Cerebellar cortex (tissue), 1 donor: ENCODE results near the gene TOR3A.

Experiments
- DNase-seq: peaks from one replicate; pipeline ENCODE4 v3.0.0-alpha.2; 2015; ENCODE audit warnings: low spot score

TOR3A gene

DNA sequence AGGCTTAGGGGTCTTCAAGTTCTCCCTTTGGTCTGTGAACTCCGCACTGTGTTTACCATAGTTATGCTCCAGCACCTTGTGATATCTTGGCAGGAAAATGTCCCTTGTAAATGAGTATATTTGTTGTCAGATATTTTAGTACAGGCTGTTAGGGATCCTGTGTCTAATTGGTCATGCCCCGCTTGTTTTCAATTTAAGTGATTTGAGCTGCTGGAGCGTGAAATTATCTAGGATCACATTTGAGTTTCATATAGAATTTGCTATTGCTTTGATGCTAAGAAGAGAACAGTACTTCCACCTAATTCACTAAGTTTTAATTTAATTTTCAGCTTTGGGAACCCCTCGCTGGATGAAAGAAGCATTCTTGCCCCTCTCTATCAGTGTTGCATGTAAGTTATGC, 15.4 kb upstream of the TOR3A start:
- DNase-seq: no peak

DNA sequence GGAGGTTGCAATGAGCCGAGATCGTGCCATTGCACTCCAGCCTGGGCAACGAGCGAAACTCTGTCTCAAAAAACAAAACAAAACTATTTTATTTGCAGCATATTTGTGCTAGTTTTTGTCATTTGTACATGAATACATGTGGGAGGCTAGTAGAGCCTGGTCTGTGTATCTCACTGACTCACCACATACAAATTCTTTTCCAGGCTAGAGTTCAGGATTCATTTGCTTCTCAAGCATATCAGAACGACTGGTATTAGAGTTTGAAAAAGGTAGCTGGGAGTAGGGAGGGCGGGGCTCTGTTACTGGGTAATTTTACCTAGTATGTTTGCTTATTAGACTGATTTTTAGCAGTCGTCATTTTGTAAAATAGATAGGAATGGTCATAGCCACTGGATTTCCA, 4.5 kb upstream of the TOR3A start:
- DNase-seq: no peak

DNA sequence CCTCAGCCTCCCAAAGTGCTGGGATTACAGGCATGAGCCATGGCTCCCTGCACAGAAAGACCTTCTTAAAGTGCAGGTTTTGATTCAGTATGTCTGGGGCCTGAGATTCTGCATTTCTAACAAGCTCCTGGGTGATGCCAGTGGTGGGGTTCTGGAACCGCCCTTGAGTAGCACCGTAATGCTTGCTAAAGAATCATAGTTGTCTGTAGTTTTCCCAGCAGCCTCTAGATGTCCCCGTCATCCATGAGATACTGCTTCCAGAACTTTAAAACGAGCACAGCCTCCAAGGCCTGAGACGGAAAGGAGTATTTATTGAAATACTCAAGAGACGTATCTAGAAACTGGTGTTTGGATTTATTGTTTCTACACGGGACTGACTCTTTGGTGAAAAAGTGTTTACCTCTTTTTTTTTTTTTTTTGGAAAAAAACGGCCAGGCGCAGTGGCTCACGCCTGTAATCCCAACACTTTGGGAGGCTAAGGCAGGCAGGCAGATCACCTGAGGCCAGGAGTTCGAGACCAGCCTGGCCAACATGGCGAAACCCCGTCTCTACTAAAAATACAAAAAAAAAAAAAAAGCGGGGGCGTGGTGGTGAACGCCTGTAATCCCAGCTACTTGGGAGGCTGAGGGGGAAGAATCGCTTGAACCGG, 2.6 kb upstream of the TOR3A start:
- DNase-seq: peak; percentile 87

DNA sequence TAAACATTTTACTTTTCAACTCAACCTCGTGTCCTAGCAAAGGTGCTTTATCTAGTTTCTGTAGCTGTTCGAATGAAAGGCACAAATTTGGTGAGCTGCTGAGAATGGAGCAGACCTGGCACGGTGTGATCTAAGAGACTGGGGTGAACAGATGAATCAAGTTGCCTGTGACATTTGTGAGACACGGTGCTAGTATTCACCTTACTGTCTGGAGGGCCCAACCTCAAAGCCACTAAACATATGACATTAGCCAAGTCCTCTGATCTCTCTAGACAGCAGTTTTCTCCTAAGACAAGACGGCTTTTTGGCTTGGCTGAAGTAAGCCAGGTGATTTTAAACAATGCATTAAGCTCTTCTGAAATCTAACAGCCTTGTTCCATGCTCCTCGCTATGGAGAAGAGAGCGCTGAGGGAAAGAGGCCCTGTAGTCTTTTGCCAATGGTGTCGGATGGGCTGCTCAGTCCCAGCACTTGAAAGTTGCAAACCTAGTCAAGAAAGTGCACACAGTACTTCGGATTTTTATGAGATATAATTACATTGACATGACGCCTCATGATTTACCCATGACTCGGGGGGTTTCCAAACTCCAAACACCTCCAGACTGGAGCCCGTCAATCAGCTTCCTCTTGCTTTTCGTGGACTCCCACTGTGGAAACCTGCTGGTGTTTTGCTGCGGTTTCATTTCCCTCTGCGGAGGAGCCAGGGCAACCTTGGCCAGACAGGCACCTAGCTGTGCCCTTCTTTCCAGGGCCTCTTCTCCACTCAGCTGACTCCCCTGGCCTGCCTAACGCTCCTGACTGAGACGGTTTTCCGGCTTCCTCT, 794 bp upstream of the TOR3A start:
- DNase-seq: peak; percentile 20

DNA sequence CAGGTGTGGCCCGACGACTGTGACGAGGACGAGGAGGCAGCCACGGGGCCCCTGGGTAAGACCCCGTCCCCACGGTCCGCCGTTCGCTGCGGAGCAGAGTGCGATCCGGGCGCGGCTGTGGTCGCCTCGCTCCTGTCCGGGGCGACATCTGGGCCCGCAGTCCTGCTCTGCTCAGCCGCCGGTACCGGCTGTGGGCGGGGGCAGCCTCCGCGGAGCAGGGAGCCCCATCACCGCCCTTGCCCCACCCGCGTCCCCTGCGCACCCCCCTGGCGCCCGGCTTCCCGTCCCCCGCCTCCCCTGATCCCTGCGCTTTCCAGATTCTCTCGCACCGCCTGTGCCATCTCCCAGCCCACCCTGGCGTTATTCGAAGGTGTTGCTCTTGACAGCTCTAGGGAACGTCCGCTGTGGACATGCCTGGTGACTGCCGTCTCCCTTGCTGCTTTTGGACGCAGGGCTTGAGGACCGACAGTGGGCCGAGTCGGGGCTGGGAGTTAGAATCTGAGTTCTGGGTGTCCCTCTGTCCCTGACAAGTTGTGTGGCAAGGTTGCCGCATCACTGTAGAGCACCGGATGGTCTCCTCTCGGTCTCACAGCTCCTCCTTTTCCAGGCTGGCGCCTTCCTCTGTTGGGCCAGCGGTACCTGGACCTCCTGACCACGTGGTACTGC, 596 bp downstream of the TOR3A start:
- DNase-seq: peak; percentile 44

DNA sequence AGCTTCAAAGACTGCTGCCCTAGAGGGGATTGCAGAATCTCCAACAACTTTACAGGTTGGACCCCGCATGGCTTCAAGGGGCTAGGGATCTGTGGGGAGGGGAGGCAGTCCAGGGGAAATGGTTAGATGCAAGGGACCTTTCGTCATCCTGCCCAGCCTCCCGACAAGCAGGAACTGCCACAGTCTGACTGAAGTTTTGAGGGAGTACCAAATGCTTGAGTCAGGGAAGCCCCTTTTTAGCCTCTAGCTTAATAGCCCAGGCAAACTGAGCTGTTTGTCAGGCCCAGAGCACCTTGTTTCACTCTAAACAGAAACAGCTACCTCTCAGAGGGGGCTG, 1.1 kb downstream of the TOR3A start:
- DNase-seq: no peak

DNA sequence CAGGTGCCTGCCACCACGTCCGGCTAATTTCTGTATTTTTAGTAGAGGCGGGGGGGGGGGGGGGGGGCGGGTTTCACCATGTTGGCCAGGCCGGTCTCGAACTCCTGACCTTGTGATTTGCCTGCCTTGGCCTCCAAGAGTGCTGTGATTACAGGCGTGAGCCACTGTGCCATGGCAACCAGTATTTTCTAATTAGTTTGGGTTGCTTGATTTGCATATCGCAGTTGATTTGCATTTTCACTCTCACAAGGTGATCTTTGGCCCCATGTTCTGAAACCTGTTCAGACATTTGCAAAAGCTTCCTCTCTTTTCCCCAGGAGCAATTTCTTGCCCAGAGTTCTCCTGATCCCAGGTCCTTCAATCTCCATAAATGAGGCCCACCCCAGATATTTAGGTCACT, 1.7 kb downstream of the TOR3A start:
- no peak for DNase-seq

DNA sequence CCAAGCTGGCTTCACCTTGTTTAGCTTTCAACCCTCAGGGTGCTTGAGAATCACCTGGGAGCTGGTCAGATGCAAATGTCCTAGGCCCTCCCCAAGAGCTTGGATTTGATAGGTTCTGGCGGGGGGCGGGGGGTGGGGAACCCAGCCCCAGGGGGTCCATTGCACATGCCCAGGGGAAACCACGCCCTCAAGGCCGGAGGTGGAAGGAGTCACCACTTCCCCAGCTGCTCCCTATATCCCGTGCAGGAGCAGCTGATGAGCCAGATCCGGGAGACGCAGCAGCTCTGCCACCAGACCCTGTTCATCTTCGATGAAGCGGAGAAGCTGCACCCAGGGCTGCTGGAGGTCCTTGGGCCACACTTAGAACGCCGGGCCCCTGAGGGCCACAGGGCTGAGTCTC, 5.8 kb downstream of the TOR3A start:
- no peak for DNase-seq

DNA sequence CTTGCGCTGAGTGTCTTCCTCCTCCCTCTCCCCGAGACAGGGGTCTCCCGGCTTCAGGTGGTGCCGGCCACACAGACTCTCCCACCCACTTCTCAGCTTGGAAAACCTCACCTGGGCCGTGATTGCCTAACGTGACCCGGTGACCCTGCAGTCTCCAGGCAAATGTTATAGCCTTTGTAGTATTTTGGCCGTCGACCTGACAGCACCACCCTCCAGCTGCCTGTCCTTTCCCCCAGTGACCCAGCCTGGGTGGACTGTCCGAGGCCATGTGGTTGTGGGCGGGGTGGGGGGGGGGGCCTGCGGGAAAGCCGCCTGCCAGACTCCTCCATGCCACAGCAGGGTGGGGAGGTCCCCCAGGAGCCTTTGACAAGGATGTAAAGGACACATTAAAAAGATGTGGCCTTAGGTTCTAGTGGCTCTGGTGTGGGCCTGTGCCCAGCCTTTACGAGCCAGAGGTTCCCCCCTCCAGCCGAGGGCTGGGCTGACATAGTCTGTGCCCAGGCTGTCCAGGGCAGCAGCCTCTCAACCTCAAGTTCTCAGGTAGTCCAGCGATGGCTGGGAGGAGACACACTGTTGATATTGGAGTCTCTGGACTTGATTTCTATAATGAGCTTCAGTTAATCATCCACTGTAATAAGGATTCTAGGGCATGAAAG, 8.1 kb downstream of the TOR3A start:
- no peak for DNase-seq

DNA sequence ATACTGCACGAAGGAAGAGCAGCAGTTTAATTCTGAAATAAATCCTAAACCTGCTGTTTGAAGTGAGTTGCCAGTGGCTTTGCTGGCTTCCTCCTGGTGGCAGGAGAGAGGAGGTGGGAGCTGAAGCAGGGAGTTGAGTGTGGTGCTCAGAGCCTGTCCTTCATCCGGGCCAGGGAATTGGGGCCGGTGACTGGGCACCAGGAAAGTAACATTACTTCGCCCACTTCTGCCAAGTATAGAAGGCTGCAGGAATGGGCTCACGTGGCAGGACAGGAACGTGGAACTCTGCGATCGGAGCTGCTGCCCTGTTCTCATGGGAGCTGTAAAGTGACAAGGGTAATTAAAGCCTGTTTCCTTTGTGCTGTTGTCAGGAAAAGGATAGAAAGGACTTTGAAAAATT, 8.7 kb downstream of the TOR3A start:
- DNase-seq: no peak

DNA sequence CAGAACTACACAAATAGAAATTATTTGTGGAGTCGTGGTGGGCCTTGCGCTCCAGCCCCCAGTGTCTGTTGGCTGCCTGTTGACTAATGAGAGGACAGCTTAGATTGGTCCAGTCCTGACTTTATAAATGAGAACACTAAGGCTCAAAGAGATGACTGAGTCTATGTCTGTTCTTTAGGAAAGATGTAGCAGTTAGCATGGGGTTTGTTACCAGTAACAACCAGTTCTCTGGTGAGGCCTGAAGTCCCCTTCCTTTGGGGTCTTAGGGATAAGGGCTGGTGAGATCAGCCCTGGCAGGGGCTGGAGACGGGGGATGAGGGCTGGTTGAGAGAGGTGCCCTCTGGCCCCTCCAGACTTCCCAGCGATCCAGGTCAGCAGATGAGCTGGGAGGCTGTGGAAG, 9.1 kb downstream of the TOR3A start:
- DNase-seq: no peak

DNA sequence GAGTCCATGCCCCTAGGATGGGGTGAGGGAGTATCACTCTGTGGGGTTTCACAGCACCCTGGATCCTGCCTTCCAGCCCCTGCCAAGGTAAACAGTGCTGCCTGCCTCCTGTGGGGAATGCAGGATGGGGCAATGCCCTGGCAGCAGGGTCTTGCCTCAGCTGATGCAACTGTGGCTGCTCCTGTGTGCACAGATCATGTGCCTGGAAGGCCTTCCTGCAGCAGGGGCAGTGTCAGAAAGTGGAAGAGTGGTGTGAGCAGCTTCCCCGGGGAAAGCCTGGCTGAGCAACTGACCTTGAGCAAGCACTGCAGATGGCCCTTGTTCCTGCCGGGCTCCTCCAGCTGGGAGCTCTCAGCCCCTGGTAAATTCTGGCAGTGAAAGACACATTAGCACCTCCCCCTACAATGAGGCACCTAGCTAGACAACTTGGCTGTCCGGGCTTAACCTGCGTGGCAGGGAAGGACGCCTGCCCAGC, 9.9 kb downstream of the TOR3A start:
- DNase-seq: peak; percentile 58

DNA sequence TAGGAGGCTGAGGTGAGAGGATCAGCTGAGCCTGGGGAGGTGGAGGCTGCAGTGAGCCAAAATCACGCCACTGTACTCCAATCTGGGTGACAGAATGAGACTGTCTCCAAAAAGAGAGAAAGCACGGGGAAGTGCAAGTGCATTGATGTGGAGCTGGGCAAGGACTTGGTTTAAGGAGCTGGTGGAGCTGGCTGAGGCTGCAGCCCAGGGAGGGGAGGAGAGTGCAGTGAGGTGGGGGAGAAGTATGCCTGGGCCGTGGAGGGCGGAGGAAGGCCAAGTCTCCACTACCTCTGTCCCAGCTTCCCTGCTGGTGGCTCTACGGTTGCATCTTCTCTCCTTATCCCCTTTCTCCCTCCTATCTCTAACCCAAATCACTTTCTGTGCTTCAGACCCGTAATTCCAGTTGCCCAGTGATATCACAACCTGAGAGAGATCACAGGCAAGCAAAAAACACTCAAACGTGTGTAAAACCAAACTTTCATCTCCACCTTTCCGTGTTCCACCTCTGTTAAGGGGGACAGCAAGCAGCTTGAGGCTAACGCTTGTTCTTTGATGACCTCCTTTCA, 11.1 kb downstream of the TOR3A start:
- no peak for DNase-seq

DNA sequence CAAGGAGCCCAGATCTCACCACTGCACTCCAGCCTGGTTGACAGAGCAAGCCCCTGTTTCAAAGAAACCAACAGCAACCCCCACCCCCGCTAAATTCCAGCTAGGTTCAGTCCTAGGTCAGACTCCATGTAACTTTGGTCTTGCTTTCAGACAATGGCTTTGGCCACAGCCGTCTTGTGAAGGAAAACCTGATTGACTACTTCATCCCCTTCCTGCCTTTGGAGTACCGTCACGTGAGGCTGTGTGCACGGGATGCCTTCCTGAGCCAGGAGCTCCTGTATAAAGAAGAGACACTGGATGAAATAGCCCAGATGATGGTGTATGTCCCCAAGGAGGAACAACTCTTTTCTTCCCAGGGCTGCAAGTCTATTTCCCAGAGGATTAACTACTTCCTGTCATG, 12.9 kb downstream of the TOR3A start:
- no peak for DNase-seq

DNA sequence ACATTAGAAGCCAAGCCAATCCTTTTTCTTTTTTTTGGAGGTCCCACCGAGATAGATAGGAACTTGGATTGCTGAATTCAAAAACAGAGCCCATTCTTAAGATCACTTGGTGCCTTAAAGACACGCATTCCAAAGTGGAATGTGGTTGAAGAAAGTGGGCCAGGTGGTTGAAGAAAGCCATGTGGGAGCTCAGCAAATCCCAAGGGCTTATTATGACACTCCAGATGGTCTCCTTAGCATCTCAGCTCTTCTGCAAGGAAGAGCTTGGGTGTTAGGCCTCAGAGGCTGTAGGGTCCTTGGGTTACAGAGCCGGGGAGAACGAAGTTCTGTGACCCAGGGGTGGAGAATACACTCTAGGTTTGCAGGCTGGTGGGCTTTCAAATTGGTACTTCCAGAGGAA, 13.5 kb downstream of the TOR3A start:
- no peak for DNase-seq

DNA sequence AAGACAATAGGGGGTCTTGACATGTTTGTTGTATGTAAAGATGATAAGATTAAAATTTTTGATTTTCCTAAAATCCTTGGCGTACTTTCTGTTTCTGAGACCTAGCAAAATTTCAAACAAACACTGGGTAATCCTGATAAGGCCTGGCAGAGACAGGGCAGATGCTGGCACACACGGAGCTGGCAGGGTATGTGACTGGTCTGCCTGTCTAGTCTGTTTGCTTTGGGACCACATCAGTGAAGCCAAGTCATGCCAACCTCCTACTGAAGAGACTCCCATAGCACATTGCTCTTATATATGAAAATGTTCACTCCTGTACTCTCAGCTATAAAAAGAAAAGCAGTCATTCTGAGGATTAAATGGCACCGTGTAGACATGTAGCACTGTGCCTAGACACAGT, 14.1 kb downstream of the TOR3A start:
- DNase-seq: no peak

DNA sequence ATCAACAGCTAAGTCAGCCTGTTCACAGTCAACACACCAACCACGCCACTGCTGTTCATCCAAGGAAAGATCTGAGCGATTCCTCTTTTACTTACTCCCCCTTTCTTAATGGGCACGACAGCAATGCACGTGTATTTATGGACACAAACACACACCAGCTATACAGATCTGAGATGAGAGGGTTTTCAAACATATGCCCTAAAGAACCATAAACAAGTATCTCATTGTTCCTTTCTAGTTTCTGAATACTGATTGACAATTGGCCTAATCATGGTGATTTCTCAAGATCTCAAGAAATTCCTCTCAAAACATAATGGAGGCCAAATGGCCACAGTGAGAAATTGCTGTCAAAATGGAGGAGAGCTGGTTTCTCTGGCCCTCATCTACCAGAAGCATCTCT, 18.0 kb downstream of the TOR3A start:
- no peak for DNase-seq

DNA sequence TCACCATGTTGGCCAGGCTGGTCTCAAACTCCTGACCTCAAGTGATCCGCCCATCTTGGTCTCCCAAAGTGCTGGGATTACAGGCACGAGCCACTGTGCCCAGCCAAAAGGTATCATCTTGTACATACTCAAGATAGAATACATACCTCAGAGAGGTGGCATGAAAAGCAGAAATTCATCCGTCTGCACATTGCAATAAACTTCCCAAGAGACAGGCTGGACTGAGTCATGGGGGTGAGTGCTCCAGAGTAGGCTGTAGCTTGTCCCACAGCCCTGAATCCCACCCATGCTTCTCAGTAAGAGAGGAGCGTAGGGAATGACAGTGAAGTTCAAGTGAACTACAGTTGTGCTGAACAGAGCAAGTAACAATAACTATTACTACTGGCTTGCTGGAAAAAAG, 19.7 kb downstream of the TOR3A start:
- DNase-seq: no peak

DNA sequence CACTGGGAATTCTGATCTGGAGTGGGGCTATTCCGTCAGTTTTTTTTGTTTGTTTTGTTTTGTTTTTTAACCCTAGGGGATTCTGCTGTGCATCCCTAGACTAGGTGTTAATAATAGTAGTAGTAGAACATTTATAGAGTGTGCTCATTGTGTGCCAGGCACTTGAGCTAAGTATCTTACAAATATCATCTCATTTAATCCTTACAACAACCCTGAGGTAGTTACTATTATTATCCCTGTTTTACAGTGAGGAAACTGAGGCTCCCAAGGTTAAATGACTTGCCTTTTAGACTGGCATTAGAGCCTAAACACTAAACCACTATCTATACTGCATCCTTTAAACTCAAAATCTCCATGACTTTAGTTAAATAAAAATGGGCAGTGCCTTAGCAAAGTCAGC, 22.1 kb downstream of the TOR3A start:
- no peak for DNase-seq

DNA sequence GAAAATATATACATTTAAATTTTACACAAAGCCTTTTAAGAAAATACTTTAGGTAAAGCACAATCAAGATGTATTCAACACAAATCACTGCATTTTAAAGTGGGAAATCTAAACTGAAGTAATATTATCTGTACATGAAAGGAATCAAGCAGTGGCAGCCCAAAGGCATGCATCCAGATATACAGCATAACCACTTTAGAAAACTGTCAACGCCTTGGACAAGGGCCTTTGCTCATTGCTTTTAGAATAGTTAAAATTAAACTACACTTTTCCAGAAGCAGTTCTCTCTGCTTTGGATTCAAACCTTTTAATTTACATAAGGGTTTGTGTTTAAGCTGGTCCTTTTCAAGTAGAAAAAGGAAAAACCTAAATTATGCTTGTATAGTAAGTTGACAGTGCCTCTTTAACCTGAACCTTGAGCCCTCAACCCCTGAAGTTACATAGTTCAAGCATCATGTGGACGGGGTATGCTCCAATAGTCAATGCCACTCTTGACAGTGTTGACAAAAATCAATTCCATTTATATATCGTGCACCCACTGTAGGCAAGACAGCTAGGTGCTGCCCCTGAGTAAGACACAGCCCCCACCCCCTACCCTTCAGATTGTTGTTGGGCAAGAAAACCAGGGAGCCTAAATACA, 22.9 kb downstream of the TOR3A start:
- DNase-seq: no peak

DNA sequence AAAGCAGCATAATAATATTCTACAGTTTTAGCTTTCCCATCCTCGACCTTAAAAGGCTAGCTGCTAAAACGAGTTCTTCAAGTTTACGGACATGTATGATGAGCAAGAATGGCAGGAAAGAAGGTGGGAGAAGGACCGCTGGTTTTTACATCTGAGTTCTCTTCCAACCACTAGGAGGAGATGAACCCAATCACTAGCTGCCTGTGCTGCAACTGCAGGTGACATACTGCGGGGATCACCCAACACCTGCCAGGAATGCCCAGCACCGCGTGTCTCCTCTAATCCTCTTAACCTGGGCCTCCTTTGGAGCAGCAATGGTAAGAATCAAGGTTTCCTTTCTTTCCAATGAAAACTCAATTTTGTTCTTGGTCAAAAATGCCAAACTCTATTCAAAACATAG, 23.5 kb downstream of the TOR3A start:
- DNase-seq: peak; percentile 72
